AG04450 (cell line): Measurements from ENCODE around the gene AGAP3. TPM values are rescaled to one million over a fixed set of nuclear protein-coding genes. Genes with fewer than 3 reads are reported as not detected.
A peak's percentile ranks its signal among the peaks of the same experiment; 100 is the strongest.

Source experiments
- CTCF ChIA-PET: fragments of 300-600, 350-600 bp; formaldehyde crosslinking; extraction: SDS; loops from one replicate; lab custom pipeline; 2022; ENCODE audit warnings: antibody characterized with exemption, inconsistent platforms; lab: Charles Lee
- POLR2A ChIA-PET: fragments of 350-600 bp; formaldehyde crosslinking; extraction: SDS; loops from one replicate; lab custom pipeline; 2021; ENCODE audit warnings: antibody characterized with exemption, inconsistent platforms; lab: Yijun Ruan, JAX
- DNase-seq: peaks from one replicate; pipeline ENCODE4 v3.0.0-alpha.2; 2011; ENCODE audit warnings: low read depth, low spot score
- H3K27ac ChIP-seq: one replicate; pipeline ENCODE4 v1.5.1; 2012; ENCODE audit warnings: low read depth, low read length, control low read depth
- H3K27me3 ChIP-seq: one replicate; pipeline ENCODE4 v1.6.0; 2012; ENCODE audit warnings: low read length; ENCODE audit not compliant: control insufficient read depth, insufficient read depth
- H3K4me3 ChIP-seq: 2 replicates; pipeline ENCODE4 v1.5.1; 2011; ENCODE audit warnings: mild to moderate bottlenecking, low read depth, low read length, control low read depth
- H3K9me3 ChIP-seq: 2 replicates; pipeline ENCODE4 v1.5.1; 2012; ENCODE audit warnings: low read length; ENCODE audit not compliant: control insufficient read depth, insufficient read depth
- CTCF ChIP-seq: IDR thresholded peaks from 2 replicates; pipeline ENCODE4 v1.5.1; 2011; ENCODE audit warnings: low read depth, low read length, control low read depth, inconsistent platforms
- polyA plus RNA-seq: library from polyadenylated mRNA; depleted of rRNA; stranded (reverse); fragments of >200 nt; gene quantifications from 2 replicates; pipeline ENCODE4 v1.2.3, GENCODE V29; 2011

The AGAP3 gene
- polyA plus RNA-seq, 1 experiment = 44.6 TPM

DNA sequence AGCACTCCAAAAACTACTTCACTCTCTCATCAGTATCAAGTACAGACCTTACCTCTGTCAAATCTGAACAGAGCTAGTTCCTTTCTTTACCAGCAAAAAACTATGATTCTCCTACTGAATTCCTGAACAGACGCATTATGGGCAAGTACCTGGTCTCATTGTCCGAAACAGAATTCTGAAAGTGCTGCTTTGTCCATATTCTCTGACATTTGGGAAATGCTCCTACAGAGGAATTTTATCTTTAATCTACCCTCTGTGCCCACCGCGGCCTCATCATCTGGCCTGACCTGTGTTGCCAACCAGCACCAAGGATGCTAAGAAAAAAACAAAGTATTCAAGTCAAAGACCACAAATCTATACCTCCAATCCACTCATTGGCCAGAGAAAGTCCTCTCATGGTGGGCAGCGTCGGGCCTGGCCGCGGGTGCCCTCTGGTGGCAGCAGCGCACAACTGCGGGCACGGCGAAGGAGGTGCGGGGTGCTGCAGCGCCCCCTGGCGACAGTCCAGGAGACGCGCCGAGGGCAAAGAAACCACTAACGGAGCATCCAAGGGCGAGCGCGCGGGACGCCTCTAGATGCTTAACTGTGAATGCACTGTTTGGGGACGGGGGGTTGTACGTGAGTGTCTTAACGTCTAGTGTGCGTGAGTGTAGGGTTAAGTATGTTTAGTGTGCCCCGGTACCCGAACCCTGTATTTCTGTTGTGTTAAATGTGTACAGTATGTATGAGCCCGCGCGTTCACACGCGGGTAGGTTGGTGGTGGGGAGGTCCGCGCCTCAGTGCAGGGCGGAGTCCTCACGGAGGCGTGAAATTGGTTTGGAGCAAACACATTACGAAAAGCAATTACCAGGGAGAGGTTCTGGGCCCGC, 86.2 kb downstream of the AGAP3 start:
- Histone ChIP-seq H3K4me3 (no peak overlapping the region), H3K27ac (no peak overlapping the region), H3K9me3 (peaks cover 21% of the 10 kb centered on the region), H3K27me3 (peaks cover 54% of the 10 kb centered on the region)
- CTCF ChIA-PET = interaction anchor here (0.6 to 1.3 kb wide), 20 partner anchors 9 to 274 kb away, joined by 3 to 21 read pairs (median 4); no protein-coding TSS in a partner anchor
- TF ChIP-seq CTCF = peak; percentile 100
- POLR2A ChIA-PET = no interaction called here
- DNase-seq = peak; percentile 13

- H3K9me3 ChIP-seq = peaks cover 21% of the 10 kb centered on the region
- DNase-seq = no peak
- peaks cover 54% of the 10 kb centered on the region for H3K27me3 ChIP-seq
- H3K27ac ChIP-seq = no peak overlapping the region
- H3K4me3 ChIP-seq = no peak overlapping the region
- POLR2A ChIA-PET = no interaction called here
- CTCF ChIA-PET = no interaction called here
- no peak for TF ChIP-seq CTCF
Observed at GRCh38 chr7:151173386-151174245, 87.3 kb downstream of the AGAP3 start.

- POLR2A ChIA-PET = no interaction called here
Observed at GRCh38 chr7:151174246-151175046, 88.2 kb downstream of the AGAP3 start.

More at GRCh38 chr7:151174246-151175046, 88.2 kb downstream of the AGAP3 start:
- no peak for DNase-seq
- Histone ChIP-seq H3K27ac (no peak overlapping the region), H3K4me3 (no peak overlapping the region), H3K27me3 (peaks cover 54% of the 10 kb centered on the region), H3K9me3 (peaks cover 21% of the 10 kb centered on the region)
- TF ChIP-seq CTCF = no peak
- CTCF ChIA-PET = interaction anchor here (0.6 kb wide), 1 partner anchor 135 kb away, joined by 7 read pairs; no protein-coding TSS in a partner anchor
